ENCODE results near the gene TMEM91. TPM values are rescaled to one million over a fixed set of nuclear protein-coding genes. Genes with fewer than 3 reads are reported as not detected.

The TMEM91 gene
- total and polyA plus RNA-seq, 2 of the 13 experiments (the other 11 are each of a cell fraction or from before 2014, with no cell fraction given) = 6.3 to 10.3 TPM

- TF ChIP-seq ZNF24 (IDR thresholded peaks at IDR 0.05) (peak; percentile 88), TCF7 (IDR thresholded peaks at IDR 0.05; ENCODE audit: low read depth) (no peak), SMARCC2 (IDR thresholded peaks at IDR 0.05) (no peak), PATZ1 (CRISPR knock-in tag; IDR thresholded peaks at IDR 0.05) (peak; percentile 42; the same call in 1 of the 2 replicates), JARID2 (CRISPR knock-in tag; IDR thresholded peaks at IDR 0.05; ENCODE audit: insufficient replicate concordance) (no peak), HNRNPK (IDR thresholded peaks at IDR 0.05; ENCODE audit: low read depth, low read length, poor library complexity, severe bottlenecking) (no peak), ZBTB21 (CRISPR knock-in tag; IDR thresholded peaks at IDR 0.05) (no peak), HOXA9 (CRISPR knock-in tag; IDR thresholded peaks at IDR 0.05; ENCODE audit: borderline replicate concordance) (no peak), TSC22D2 (CRISPR knock-in tag; IDR thresholded peaks at IDR 0.05; ENCODE audit: borderline replicate concordance) (no peak), FOXA3 (CRISPR knock-in tag; IDR thresholded peaks at IDR 0.05) (no peak), NAIF1 (CRISPR knock-in tag; IDR thresholded peaks at IDR 0.05; ENCODE audit: borderline replicate concordance) (no peak; the same call in 1 of the 2 replicates), POLR2AphosphoS2 (IDR thresholded peaks at IDR 0.05; ENCODE audit: low read depth, low read length) (no peak), HIC2 (CRISPR knock-in tag; IDR thresholded peaks at IDR 0.05; ENCODE audit: low read depth) (no peak), RCOR2 (CRISPR knock-in tag; IDR thresholded peaks at IDR 0.05) (no peak; the same call in 1 of the 2 replicates), SCMH1 (CRISPR knock-in tag; IDR thresholded peaks at IDR 0.05; ENCODE audit: borderline replicate concordance) (no peak), ISL2 (CRISPR knock-in tag; IDR thresholded peaks at IDR 0.05) (no peak; the same call in none of the 2 replicates), ZNF672 (CRISPR knock-in tag; IDR thresholded peaks at IDR 0.05) (no peak), SRSF4 (IDR thresholded peaks at IDR 0.05; ENCODE audit: low read depth, low read length, poor library complexity, severe bottlenecking) (no peak)
- TF ChIP-seq, protein P1, sequence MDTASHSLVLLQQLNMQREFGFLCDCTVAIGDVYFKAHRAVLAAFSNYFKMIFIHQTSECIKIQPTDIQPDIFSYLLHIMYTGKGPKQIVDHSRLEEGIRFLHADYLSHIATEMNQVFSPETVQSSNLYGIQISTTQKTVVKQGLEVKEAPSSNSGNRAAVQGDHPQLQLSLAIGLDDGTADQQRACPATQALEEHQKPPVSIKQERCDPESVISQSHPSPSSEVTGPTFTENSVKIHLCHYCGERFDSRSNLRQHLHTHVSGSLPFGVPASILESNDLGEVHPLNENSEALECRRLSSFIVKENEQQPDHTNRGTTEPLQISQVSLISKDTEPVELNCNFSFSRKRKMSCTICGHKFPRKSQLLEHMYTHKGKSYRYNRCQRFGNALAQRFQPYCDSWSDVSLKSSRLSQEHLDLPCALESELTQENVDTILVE (CRISPR knock-in tag; IDR thresholded peaks at IDR 0.05) = no peak; the same call in 1 of the 2 replicates
- TF ChIP-seq, protein P2, sequence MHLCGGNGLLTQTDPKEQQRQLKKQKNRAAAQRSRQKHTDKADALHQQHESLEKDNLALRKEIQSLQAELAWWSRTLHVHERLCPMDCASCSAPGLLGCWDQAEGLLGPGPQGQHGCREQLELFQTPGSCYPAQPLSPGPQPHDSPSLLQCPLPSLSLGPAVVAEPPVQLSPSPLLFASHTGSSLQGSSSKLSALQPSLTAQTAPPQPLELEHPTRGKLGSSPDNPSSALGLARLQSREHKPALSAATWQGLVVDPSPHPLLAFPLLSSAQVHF (CRISPR knock-in tag; IDR thresholded peaks at IDR 0.05) = no peak
- TF ChIP-seq, protein P3, sequence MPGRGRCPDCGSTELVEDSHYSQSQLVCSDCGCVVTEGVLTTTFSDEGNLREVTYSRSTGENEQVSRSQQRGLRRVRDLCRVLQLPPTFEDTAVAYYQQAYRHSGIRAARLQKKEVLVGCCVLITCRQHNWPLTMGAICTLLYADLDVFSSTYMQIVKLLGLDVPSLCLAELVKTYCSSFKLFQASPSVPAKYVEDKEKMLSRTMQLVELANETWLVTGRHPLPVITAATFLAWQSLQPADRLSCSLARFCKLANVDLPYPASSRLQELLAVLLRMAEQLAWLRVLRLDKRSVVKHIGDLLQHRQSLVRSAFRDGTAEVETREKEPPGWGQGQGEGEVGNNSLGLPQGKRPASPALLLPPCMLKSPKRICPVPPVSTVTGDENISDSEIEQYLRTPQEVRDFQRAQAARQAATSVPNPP (CRISPR knock-in tag; IDR thresholded peaks at IDR 0.05) = no peak
- TF ChIP-seq, protein P4, sequence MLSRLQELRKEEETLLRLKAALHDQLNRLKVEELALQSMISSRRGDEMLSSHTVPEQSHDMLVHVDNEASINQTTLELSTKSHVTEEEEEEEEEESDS (CRISPR knock-in tag; IDR thresholded peaks at IDR 0.05; ENCODE audit: borderline replicate concordance) = no peak
Measured at GRCh38 chr19:41397086-41398049, 21.0 kb downstream of the TMEM91 start, which contains the start of the genes BCKDHA and EXOSC5 (continued).

Measured in HepG2 (cell line).